Kidney (tissue), 14 donors: ENCODE measurements around the gene FADS2. TPM values are rescaled to one million over a fixed set of nuclear protein-coding genes. Genes with fewer than 3 reads are reported as not detected.

ENCODE experiments used
- DNase-seq, 5 donors: peaks; one replicate each; pipeline ENCODE4 v3.0.0-alpha.2; 2013 to 2020
- FAIRE-seq: peaks from 2 replicates; lab custom pipeline; 2012; peaks lifted over from hg19 to GRCh38; lab: Jason Lieb, UNC
- H3K27ac ChIP-seq, 2 donors: one replicate each; pipeline ENCODE4 v1.7.0; 2013; ENCODE audit warnings: low read depth in 2 of 2, low read length in 2 of 2, inconsistent platforms in 1 of 2
- H3K27me3 ChIP-seq: one replicate; pipeline ENCODE4 v1.7.1; 2013; ENCODE audit warnings: low read length, inconsistent platforms; ENCODE audit not compliant: control insufficient read depth, insufficient read depth
- H3K36me3 ChIP-seq, 3 donors: one replicate each; pipeline versions ENCODE4 v1.7.0 to v1.7.1; 2013; ENCODE audit warnings: low read length in 3 of 3, control low read depth in 1 of 3, inconsistent platforms in 1 of 3; ENCODE audit not compliant: insufficient read depth in 3 of 3, control insufficient read depth in 2 of 3
- H3K4me1 ChIP-seq, 3 donors: one replicate each; pipeline versions ENCODE4 v1.7.0 to v1.7.1; 2013; ENCODE audit warnings: low read length in 3 of 3, inconsistent platforms in 1 of 3, low read depth in 1 of 3; ENCODE audit not compliant: control insufficient read depth in 2 of 3, insufficient read depth in 2 of 3
- H3K4me3 ChIP-seq, 3 donors: one replicate each; pipeline versions ENCODE4 v1.7.0 to v1.8.1; 2013; ENCODE audit warnings: low read length in 3 of 3, control low read depth in 1 of 3, inconsistent platforms in 1 of 3
- H3K9ac ChIP-seq, 3 donors: one replicate each; pipeline versions ENCODE4 v1.7.0 to v1.7.1; 2013; ENCODE audit warnings: low read length in 3 of 3, control low read depth in 1 of 3, inconsistent platforms in 1 of 3
- H3K9me3 ChIP-seq, 3 donors: one replicate each; pipeline versions ENCODE4 v1.7.0 to v1.7.1; 2013; ENCODE audit warnings: low read length in 3 of 3, control low read depth in 1 of 3, inconsistent platforms in 1 of 3; ENCODE audit not compliant: control insufficient read depth in 2 of 3, insufficient read depth in 1 of 3
- intact Hi-C: fragments of 100-400 bp; cut with DNase I; formaldehyde crosslinking; loops from one replicate; pipeline ENCODE4 v1.11.1; 2022
- polyA plus RNA-seq: library from polyadenylated mRNA; stranded (reverse); fragments of 350-450 nt; fragmentation: Illumina TruSeq; extraction: RNeasy Lipid Tissue Mini Kit (QIAGEN cat#74804); gene quantifications from one replicate; pipeline ENCODE4 v1.2.3, GENCODE V29; 2014; ENCODE audit warnings: low read depth, low replicate concordance; ENCODE audit not compliant: insufficient read depth
- total RNA-seq: library from RNA; stranded (reverse); fragmentation: NEBNext Ultra II Directional; extraction: Animal tissue kit (Norgen Biotek cat#: 25700); gene quantifications from one replicate; pipeline ENCODE4 v1.2.1, GENCODE V29; 2021
- TF ChIP-seq, protein P1 (sequence below): IDR thresholded peaks from 3 replicates; pipeline ENCODE4 v1.5.1; 2012; ENCODE audit warnings: mild to moderate bottlenecking, moderate library complexity, borderline replicate concordance; ENCODE audit not compliant: insufficient read depth; ENCODE audit errors: extremely low read depth
- donor health status: control.
- donor health status: control.
- donor health status: control.
- donor health status: control.
- donor health status: control.
- donor health status: DM: yes; HTN: yes; CAD: no.
- donor health status: Normal renal cell carcinoma (clear cell type).

FADS2 gene
- total and polyA plus RNA-seq, 2 donors from 2014 or later = 9.8 to 49.2 TPM

DNA sequence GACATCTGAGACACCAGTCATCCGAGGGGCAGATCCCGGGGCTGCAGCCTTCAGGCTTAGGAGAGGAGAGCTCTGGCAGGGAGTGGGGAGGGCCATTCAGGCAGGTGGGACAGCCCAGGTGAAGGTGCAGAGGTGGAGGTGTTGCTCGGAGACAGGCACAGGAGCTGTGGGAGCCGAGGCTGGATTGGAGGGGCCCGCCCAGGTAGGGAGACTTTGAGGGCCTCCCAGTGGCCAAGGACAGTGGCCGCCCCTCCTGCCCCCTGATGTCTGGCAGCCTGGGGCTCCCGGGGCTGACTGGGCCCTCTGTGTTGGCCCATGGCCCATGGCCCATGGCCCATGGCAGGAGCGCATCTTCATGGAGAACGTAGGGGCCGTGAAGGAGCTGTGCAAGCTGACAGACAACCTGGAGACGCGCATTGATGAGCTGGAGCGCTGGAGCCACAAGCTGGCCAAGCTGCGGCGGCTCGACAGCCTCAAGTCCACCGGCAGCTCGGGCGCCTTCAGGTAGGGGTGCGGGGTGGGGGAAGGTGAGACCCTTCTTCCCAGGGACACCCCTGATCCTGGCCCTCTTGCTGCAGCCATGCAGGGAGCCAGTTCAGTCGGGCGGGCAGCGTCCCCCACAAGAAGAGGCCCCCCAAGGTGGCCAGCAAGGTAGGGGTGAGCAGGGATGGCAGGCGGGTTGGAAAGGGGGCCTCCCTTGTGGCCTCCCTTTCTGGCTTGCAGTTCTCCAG lies 49.0 kb upstream of the FADS2 start:
- Histone ChIP-seq H3K4me1 (peaks cover 0 to 2% (median 0%) of the 10 kb centered on the region in 3 donors), H3K9ac (no peak overlapping the region), H3K27ac (no peak overlapping the region), H3K9me3 (no peaks in the 10 kb centered on the region), H3K4me3 (no peak overlapping the region), H3K27me3 (no peaks in the 10 kb centered on the region), H3K36me3 (peaks cover 0 to 5% (median 0%) of the 10 kb centered on the region in 3 donors)
- DNase-seq (peak in 1 of 5 donors; percentile 73), FAIRE-seq (no peak)
- intact Hi-C loops = no loop called here
- TF ChIP-seq, protein P1, sequence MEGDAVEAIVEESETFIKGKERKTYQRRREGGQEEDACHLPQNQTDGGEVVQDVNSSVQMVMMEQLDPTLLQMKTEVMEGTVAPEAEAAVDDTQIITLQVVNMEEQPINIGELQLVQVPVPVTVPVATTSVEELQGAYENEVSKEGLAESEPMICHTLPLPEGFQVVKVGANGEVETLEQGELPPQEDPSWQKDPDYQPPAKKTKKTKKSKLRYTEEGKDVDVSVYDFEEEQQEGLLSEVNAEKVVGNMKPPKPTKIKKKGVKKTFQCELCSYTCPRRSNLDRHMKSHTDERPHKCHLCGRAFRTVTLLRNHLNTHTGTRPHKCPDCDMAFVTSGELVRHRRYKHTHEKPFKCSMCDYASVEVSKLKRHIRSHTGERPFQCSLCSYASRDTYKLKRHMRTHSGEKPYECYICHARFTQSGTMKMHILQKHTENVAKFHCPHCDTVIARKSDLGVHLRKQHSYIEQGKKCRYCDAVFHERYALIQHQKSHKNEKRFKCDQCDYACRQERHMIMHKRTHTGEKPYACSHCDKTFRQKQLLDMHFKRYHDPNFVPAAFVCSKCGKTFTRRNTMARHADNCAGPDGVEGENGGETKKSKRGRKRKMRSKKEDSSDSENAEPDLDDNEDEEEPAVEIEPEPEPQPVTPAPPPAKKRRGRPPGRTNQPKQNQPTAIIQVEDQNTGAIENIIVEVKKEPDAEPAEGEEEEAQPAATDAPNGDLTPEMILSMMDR = no peak

- TF ChIP-seq, protein P1 = no peak
- intact Hi-C loops = no loop called here
- Histone ChIP-seq H3K9ac (no peak overlapping the region), H3K4me1 (peaks cover 0 to 2% (median 0%) of the 10 kb centered on the region in 3 donors), H3K27ac (no peak overlapping the region), H3K36me3 (peaks cover 0 to 6% (median 0%) of the 10 kb centered on the region in 3 donors), H3K27me3 (no peaks in the 10 kb centered on the region), H3K4me3 (no peak overlapping the region), H3K9me3 (no peaks in the 10 kb centered on the region)
- peak in 1 of 5 donors; percentile 54 for DNase-seq
- no peak for FAIRE-seq
Observed at GRCh38 chr11:61779666-61780525, 48.2 kb upstream of the FADS2 start.

- intact Hi-C loops = no loop called here
- no peaks in the 10 kb centered on the region for H3K9me3 ChIP-seq
- TF ChIP-seq, protein P1 = no peak
- DNase-seq = peak in 1 of 5 donors; percentile 52
- no peak overlapping the region for H3K4me3 ChIP-seq
- H3K27ac ChIP-seq = no peak overlapping the region
- no peaks in the 10 kb centered on the region for H3K27me3 ChIP-seq
- H3K9ac ChIP-seq = no peak overlapping the region
- peaks cover 0 to 2% (median 0%) of the 10 kb centered on the region in 3 donors for H3K4me1 ChIP-seq
- no peak for FAIRE-seq
- peaks cover 0 to 12% (median 0%) of the 10 kb centered on the region in 3 donors for H3K36me3 ChIP-seq
Observed at GRCh38 chr11:61780581-61781162, 47.4 kb upstream of the FADS2 start.
